HEK293 (cell line): Measurements from ENCODE around the gene IGSF1.

Experiments used
- CTCF ChIA-PET: fragments of 350-600 bp; formaldehyde crosslinking; extraction: SDS; loops from one replicate; lab custom pipeline; 2021; ENCODE audit warnings: antibody characterized with exemption; lab: Yijun Ruan, JAX
- POLR2A ChIA-PET: fragments of 300-600 bp; formaldehyde crosslinking; extraction: SDS; loops from one replicate; lab custom pipeline; 2020; ENCODE audit warnings: antibody characterized with exemption, inconsistent platforms; lab: Yijun Ruan, JAX
- H3K27ac ChIP-seq: fragments of 200-500 bp; sonication (Bioruptor generic); 2 replicates; pipeline ENCODE4 v1.5.1; 2014; ENCODE audit warnings: low read depth, low read length, control low read depth, inconsistent platforms; ENCODE audit errors: extremely low read depth
- H3K36me3 ChIP-seq, 2 experiments: fragments of 200-500 bp in 1 of 2; sonication (Bioruptor generic) in 1 of 2; 1 replicate in 1 of 2; 2 replicates in 1 of 2; pipeline ENCODE4 v1.5.1; 2014 to 2017; ENCODE audit warnings: inconsistent platforms in 2 of 2, low read length in 2 of 2; ENCODE audit not compliant: control insufficient read depth in 2 of 2, insufficient read depth in 1 of 2
- H3K4me1 ChIP-seq: fragments of 200-500 bp; sonication (Bioruptor generic); 2 replicates; pipeline ENCODE4 v1.5.1; 2014; ENCODE audit warnings: mild to moderate bottlenecking, low read length, inconsistent platforms; ENCODE audit not compliant: control insufficient read depth, insufficient read depth
- H3K4me3 ChIP-seq: 2 replicates; pipeline ENCODE4 v1.5.1; 2011; ENCODE audit warnings: low read depth, mild to moderate bottlenecking, control low read depth, low read length, moderate library complexity
- H3K9me3 ChIP-seq: fragments of 200-500 bp; sonication (Bioruptor generic); 2 replicates; pipeline ENCODE4 v1.5.1; 2014; ENCODE audit warnings: low read depth, low read length, inconsistent platforms; ENCODE audit not compliant: control insufficient read depth, insufficient read depth
- EGR2 ChIP-seq: fragments of 450-650 bp; formaldehyde crosslinking; IDR thresholded peaks from 2 replicates; pipeline ENCODE4 v1.5.1; 2016; ENCODE audit warnings: low read depth, missing biosample characterization, missing genetic modification characterization
- FEZF1 ChIP-seq: fragments of 450-650 bp; formaldehyde crosslinking; IDR thresholded peaks from 2 replicates; pipeline ENCODE4 v1.5.1; 2016; ENCODE audit warnings: missing biosample characterization, missing genetic modification characterization
- GLI2 ChIP-seq: fragments of 450-650 bp; formaldehyde crosslinking; IDR thresholded peaks from 2 replicates; pipeline ENCODE4; 2017; ENCODE audit warnings: missing biosample characterization, missing genetic modification characterization, low read depth, borderline replicate concordance
- KLF1 ChIP-seq: fragments of 450-650 bp; formaldehyde crosslinking; IDR thresholded peaks from 2 replicates; pipeline ENCODE4 v1.5.1; 2016; ENCODE audit warnings: missing biosample characterization, missing genetic modification characterization
- TRIM28 ChIP-seq: IDR thresholded peaks from 2 replicates; pipeline ENCODE4 v1.6.1; 2011; ENCODE audit warnings: low read length, control low read depth, borderline replicate concordance
- ZBTB8A ChIP-seq: fragments of 450-650 bp; formaldehyde crosslinking; IDR thresholded peaks from 2 replicates; pipeline ENCODE4 v1.5.1; 2016; ENCODE audit warnings: missing biosample characterization, missing genetic modification characterization
- ZIC2 ChIP-seq: fragments of 450-650 bp; formaldehyde crosslinking; IDR thresholded peaks from 2 replicates; pipeline ENCODE4 v1.5.1; 2016; ENCODE audit warnings: missing biosample characterization, missing genetic modification characterization
- ZNF214 ChIP-seq: fragments of 450-650 bp; formaldehyde crosslinking; IDR thresholded peaks from 2 replicates; pipeline ENCODE4 v1.5.1; 2017; ENCODE audit warnings: missing biosample characterization, mild to moderate bottlenecking, missing genetic modification characterization, borderline replicate concordance
- ZNF266 ChIP-seq: fragments of 450-650 bp; formaldehyde crosslinking; IDR thresholded peaks from 2 replicates; pipeline ENCODE4 v1.5.1; 2016; ENCODE audit warnings: missing biosample characterization, missing genetic modification characterization, low read depth
- ZNF302 ChIP-seq: fragments of 450-650 bp; formaldehyde crosslinking; IDR thresholded peaks from 2 replicates; pipeline ENCODE4 v1.5.1; 2016; ENCODE audit warnings: missing biosample characterization, missing genetic modification characterization, low read depth
- ZNF610 ChIP-seq: fragments of 450-650 bp; formaldehyde crosslinking; IDR thresholded peaks from 2 replicates; pipeline ENCODE4 v1.5.1; 2016; ENCODE audit warnings: missing biosample characterization, missing genetic modification characterization, borderline replicate concordance
- ZNF624 ChIP-seq: fragments of 450-650 bp; formaldehyde crosslinking; IDR thresholded peaks from 2 replicates; pipeline ENCODE4 v1.5.1; 2017; ENCODE audit warnings: missing biosample characterization, missing genetic modification characterization
- ZNF785 ChIP-seq: fragments of 450-650 bp; formaldehyde crosslinking; IDR thresholded peaks from 2 replicates; pipeline ENCODE4 v1.5.1; 2016; ENCODE audit warnings: missing biosample characterization, missing genetic modification characterization
- TF ChIP-seq, protein P1 (sequence below): fragments of 450-650 bp; formaldehyde crosslinking; IDR thresholded peaks from 2 replicates; pipeline ENCODE4 v1.5.1; 2016; ENCODE audit warnings: missing biosample characterization, missing genetic modification characterization
- TF ChIP-seq, protein P2 (sequence below): fragments of 450-650 bp; formaldehyde crosslinking; IDR thresholded peaks from 2 replicates; pipeline ENCODE4 v1.5.1; 2016; ENCODE audit warnings: missing biosample characterization, missing genetic modification characterization
- TF ChIP-seq, protein P3 (sequence below): fragments of 450-650 bp; formaldehyde crosslinking; IDR thresholded peaks from 2 replicates; pipeline ENCODE4 v1.5.1; 2016; ENCODE audit warnings: missing biosample characterization, missing genetic modification characterization
- TF ChIP-seq, protein P4 (sequence below): fragments of 450-650 bp; IDR thresholded peaks from 2 replicates; pipeline ENCODE4 v1.5.1; 2018; ENCODE audit warnings: missing biosample characterization, mild to moderate bottlenecking, missing genetic modification characterization
- TF ChIP-seq, protein P5 (sequence below): fragments of 450-650 bp; formaldehyde crosslinking; IDR thresholded peaks from 2 replicates; pipeline ENCODE4 v1.5.1; 2016; ENCODE audit warnings: missing biosample characterization, missing genetic modification characterization, borderline replicate concordance
- TF ChIP-seq, protein P6 (sequence below): fragments of 450-650 bp; formaldehyde crosslinking; IDR thresholded peaks from 2 replicates; pipeline ENCODE4 v1.5.1; 2016; ENCODE audit warnings: missing biosample characterization, missing genetic modification characterization

The IGSF1 gene

DNA sequence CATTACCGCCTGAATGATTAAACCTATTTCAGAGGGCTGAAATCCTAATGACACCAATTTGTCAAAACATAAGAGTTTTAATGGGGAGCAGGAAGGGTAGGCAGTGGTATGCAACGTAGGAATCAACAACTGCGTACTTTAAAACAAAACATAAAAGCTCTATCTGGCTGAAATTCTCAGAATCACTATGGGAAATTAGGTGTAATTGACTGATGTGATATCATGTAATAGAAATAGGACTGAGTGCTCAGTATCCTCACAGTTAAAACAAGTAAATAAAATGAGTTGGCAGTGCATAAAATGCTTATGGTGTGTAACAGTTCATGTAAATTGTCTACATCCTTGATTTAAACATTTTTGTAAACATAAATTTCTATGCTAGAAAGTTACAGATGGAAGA lies 13.6 kb upstream of the IGSF1 start:
- CTCF ChIA-PET, result no interaction called here

DNA sequence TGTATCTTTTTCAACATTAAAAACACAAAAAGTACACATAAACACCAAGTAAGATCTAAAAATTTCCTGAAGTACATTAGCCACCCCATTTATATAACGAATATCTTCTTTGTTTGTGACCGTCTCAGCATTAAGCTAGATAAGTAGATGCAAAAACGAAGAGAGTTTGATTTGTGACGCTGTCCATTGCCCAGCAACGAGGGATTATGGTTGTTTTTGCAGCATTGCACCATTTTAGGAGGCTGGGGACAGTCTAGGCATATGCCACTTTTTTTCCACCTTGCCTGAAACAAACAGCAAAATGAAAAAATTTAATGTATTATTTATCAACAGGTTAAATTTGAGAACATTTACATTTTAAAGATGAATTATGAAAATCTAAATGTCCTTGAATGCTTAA lies 12.0 kb upstream of the IGSF1 start:
- POLR2A ChIA-PET, result no interaction called here
- H3K36me3 ChIP-seq, result no peaks in the 10 kb centered on the region
- TF ChIP-seq FEZF1 (tag by site-specific recombination), result no peak
- no peak for TF ChIP-seq ZNF624 (tag by site-specific recombination)
- TF ChIP-seq, protein P1, sequence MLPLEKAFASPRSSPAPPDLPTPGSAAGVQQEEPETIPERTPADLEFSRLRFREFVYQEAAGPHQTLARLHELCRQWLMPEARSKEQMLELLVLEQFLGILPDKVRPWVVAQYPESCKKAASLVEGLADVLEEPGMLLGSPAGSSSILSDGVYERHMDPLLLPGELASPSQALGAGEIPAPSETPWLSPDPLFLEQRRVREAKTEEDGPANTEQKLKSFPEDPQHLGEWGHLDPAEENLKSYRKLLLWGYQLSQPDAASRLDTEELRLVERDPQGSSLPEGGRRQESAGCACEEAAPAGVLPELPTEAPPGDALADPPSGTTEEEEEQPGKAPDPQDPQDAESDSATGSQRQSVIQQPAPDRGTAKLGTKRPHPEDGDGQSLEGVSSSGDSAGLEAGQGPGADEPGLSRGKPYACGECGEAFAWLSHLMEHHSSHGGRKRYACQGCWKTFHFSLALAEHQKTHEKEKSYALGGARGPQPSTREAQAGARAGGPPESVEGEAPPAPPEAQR (tag by site-specific recombination), result no peak
- TF ChIP-seq, protein P2, sequence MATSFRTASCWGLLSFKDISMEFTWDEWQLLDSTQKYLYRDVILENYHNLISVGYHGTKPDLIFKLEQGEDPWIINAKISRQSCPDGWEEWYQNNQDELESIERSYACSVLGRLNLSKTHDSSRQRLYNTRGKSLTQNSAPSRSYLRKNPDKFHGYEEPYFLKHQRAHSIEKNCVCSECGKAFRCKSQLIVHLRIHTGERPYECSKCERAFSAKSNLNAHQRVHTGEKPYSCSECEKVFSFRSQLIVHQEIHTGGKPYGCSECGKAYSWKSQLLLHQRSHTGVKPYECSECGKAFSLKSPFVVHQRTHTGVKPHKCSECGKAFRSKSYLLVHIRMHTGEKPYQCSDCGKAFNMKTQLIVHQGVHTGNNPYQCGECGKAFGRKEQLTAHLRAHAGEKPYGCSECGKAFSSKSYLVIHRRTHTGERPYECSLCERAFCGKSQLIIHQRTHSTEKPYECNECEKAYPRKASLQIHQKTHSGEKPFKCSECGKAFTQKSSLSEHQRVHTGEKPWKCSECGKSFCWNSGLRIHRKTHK, result no peak
- TF ChIP-seq ZNF302 (tag by site-specific recombination), result no peak
- TF ChIP-seq ZNF214 (tag by site-specific recombination), result no peak
- TF ChIP-seq, protein P3, sequence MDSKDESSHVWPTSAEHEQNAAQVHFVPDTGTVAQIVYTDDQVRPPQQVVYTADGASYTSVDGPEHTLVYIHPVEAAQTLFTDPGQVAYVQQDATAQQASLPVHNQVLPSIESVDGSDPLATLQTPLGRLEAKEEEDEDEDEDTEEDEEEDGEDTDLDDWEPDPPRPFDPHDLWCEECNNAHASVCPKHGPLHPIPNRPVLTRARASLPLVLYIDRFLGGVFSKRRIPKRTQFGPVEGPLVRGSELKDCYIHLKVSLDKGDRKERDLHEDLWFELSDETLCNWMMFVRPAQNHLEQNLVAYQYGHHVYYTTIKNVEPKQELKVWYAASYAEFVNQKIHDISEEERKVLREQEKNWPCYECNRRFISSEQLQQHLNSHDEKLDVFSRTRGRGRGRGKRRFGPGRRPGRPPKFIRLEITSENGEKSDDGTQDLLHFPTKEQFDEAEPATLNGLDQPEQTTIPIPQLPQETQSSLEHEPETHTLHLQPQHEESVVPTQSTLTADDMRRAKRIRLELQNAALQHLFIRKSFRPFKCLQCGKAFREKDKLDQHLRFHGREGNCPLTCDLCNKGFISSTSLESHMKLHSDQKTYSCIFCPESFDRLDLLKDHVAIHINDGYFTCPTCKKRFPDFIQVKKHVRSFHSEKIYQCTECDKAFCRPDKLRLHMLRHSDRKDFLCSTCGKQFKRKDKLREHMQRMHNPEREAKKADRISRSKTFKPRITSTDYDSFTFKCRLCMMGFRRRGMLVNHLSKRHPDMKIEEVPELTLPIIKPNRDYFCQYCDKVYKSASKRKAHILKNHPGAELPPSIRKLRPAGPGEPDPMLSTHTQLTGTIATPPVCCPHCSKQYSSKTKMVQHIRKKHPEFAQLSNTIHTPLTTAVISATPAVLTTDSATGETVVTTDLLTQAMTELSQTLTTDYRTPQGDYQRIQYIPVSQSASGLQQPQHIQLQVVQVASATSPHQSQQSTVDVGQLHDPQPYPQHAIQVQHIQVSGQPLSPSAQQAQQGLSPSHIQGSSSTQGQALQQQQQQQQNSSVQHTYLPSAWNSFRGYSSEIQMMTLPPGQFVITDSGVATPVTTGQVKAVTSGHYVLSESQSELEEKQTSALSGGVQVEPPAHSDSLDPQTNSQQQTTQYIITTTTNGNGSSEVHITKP (tag by site-specific recombination), result no peak
- TF ChIP-seq, protein P4, sequence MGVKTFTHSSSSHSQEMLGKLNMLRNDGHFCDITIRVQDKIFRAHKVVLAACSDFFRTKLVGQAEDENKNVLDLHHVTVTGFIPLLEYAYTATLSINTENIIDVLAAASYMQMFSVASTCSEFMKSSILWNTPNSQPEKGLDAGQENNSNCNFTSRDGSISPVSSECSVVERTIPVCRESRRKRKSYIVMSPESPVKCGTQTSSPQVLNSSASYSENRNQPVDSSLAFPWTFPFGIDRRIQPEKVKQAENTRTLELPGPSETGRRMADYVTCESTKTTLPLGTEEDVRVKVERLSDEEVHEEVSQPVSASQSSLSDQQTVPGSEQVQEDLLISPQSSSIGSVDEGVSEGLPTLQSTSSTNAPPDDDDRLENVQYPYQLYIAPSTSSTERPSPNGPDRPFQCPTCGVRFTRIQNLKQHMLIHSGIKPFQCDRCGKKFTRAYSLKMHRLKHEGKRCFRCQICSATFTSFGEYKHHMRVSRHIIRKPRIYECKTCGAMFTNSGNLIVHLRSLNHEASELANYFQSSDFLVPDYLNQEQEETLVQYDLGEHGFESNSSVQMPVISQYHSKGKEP, result no peak

More for the DNA sequence above, 13.6 kb upstream of the IGSF1 start:
- H3K4me1 ChIP-seq, result no peaks in the 10 kb centered on the region; the same call in 1 of the 2 replicates
- TF ChIP-seq, protein P5, sequence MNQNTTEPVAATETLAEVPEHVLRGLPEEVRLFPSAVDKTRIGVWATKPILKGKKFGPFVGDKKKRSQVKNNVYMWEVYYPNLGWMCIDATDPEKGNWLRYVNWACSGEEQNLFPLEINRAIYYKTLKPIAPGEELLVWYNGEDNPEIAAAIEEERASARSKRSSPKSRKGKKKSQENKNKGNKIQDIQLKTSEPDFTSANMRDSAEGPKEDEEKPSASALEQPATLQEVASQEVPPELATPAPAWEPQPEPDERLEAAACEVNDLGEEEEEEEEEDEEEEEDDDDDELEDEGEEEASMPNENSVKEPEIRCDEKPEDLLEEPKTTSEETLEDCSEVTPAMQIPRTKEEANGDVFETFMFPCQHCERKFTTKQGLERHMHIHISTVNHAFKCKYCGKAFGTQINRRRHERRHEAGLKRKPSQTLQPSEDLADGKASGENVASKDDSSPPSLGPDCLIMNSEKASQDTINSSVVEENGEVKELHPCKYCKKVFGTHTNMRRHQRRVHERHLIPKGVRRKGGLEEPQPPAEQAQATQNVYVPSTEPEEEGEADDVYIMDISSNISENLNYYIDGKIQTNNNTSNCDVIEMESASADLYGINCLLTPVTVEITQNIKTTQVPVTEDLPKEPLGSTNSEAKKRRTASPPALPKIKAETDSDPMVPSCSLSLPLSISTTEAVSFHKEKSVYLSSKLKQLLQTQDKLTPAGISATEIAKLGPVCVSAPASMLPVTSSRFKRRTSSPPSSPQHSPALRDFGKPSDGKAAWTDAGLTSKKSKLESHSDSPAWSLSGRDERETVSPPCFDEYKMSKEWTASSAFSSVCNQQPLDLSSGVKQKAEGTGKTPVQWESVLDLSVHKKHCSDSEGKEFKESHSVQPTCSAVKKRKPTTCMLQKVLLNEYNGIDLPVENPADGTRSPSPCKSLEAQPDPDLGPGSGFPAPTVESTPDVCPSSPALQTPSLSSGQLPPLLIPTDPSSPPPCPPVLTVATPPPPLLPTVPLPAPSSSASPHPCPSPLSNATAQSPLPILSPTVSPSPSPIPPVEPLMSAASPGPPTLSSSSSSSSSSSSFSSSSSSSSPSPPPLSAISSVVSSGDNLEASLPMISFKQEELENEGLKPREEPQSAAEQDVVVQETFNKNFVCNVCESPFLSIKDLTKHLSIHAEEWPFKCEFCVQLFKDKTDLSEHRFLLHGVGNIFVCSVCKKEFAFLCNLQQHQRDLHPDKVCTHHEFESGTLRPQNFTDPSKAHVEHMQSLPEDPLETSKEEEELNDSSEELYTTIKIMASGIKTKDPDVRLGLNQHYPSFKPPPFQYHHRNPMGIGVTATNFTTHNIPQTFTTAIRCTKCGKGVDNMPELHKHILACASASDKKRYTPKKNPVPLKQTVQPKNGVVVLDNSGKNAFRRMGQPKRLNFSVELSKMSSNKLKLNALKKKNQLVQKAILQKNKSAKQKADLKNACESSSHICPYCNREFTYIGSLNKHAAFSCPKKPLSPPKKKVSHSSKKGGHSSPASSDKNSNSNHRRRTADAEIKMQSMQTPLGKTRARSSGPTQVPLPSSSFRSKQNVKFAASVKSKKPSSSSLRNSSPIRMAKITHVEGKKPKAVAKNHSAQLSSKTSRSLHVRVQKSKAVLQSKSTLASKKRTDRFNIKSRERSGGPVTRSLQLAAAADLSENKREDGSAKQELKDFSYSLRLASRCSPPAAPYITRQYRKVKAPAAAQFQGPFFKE (tag by site-specific recombination), result no peak
- TF ChIP-seq GLI2 (no peak), KLF1 (no peak), TRIM28 (no peak), EGR2 (tag by site-specific recombination) (no peak), ZIC2 (tag by site-specific recombination) (no peak), ZNF266 (tag by site-specific recombination) (no peak), ZNF785 (no peak), ZNF610 (tag by site-specific recombination) (no peak), ZNF214 (tag by site-specific recombination) (no peak), ZBTB8A (tag by site-specific recombination) (no peak)
- TF ChIP-seq, protein P6, sequence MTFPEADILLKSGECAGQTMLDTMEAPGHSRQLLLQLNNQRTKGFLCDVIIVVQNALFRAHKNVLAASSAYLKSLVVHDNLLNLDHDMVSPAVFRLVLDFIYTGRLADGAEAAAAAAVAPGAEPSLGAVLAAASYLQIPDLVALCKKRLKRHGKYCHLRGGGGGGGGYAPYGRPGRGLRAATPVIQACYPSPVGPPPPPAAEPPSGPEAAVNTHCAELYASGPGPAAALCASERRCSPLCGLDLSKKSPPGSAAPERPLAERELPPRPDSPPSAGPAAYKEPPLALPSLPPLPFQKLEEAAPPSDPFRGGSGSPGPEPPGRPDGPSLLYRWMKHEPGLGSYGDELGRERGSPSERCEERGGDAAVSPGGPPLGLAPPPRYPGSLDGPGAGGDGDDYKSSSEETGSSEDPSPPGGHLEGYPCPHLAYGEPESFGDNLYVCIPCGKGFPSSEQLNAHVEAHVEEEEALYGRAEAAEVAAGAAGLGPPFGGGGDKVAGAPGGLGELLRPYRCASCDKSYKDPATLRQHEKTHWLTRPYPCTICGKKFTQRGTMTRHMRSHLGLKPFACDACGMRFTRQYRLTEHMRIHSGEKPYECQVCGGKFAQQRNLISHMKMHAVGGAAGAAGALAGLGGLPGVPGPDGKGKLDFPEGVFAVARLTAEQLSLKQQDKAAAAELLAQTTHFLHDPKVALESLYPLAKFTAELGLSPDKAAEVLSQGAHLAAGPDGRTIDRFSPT (tag by site-specific recombination), result no peak
- no peak overlapping the region for H3K4me3 ChIP-seq
- H3K27ac ChIP-seq, result no peak overlapping the region
- no peaks in the 10 kb centered on the region for H3K36me3 ChIP-seq
- POLR2A ChIA-PET, result no interaction called here
- no peaks in the 10 kb centered on the region for H3K9me3 ChIP-seq

More for the DNA sequence above, 12.0 kb upstream of the IGSF1 start:
- Histone ChIP-seq H3K27ac (no peak overlapping the region), H3K9me3 (no peaks in the 10 kb centered on the region), H3K4me1 (no peaks in the 10 kb centered on the region; the same call in 1 of the 2 replicates), H3K4me3 (no peak overlapping the region)
- CTCF ChIA-PET, result no interaction called here
